ENCODE measurements around the gene C3.
"Not testable (repeated sequence)": the region's sequence is repeated elsewhere in the genome, so short reads cannot be mapped to it uniquely, and the experiment has no call there.

Gene C3

DNA sequence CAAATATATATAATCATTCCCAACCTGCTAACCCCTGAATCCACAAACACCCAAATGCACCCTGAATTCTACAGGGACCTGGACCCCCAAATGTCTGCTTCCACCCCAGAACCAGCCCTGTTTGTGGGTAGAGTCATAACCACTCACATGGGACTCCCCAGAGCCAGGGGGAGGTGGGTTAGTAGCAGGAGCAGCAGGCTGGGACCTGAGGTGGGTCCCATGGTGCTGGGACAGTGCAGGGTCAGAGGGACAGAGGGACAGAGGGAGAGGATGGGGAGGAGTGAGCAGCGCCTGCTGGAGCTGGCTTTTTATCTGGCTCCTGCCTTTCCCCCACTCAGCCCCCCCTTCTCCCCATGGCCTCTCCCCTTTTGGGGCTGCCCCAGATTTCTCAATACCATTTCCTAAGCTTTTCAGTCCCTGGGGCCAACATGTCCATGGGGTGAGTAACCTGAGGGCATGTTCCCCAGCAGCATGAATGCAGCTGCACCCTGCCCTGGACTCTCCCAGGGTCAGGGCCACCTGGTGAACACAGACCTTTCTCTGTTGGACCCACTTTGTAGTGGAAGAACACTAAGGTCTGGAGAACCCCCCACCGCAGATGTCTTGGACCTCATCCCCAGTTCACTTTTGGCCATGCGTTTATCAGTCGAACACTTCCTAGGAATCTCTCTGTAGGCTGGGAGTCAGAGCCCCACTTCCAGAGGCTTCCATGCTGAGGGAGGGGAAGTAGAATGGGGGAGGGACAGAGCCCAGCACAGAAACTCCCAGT lies at the start of gene C3:
TSS of gene C3 (minus strand) at position 282 of the 769 bp plus-strand sequence. CDS start at position 221, 61 bp downstream.
- in situ Hi-C loops (cut with MboI; ENCODE audit: low sequenced_read_pairs) = no loop called here

DNA sequence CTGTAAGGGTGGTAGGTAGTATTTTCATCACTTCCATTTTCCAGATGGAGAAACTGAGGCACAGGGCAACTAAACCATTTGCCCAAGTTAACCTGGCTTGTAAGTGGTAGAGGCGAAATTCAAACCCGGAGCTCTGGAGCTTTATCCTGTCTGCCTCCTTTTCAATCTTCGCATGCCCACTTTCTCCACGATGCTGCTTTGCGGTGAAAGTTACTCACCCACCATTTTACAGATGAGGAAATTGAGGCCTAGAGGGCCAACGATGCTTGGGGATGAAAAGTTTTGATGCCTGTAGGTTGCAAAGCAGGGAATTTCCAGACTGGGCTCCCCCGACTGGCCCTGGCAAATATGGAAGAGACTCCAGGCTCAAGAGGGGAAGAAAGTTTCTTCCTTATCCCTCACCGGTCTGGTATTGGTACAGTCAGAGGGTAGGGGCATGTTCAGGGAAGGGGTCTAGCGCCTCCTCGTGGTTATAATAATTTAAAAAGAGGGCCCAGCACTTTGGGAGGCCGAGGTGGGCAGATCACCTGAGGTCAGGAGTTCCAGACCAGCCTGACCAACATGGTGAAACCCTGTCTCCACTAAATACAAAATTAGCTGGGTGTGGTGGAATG lies 48.7 kb upstream of the C3 start:
- in situ Hi-C loops (cut with MboI; ENCODE audit: low sequenced_read_pairs) = no loop called here

DNA sequence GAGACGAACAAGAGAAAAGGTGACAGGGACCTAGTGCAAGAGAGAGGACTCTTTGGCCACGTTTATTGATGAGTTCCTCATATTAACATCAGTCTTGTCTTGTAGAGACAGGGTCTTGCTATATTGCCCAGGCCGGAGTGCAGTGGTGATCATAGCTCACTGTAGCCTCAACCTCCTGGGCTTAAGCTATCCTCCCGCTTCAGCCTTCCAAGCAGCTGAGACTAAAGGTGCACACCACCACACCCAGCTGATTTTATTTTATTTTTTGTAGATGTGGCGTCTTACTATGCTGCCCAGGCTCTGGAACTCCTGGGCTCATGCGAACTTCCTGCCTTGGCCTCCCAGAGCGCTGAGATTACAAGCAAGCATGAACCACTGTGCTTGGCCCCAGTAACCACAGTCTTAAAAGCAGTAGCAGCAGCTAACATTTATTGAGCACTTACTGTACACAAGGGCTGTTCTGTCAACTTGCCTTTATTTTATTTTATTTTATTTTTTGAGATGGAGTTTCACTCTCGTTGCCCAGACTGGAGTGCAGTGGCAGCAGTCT lies 47.9 kb upstream of the C3 start:
- in situ Hi-C loops (cut with MboI; ENCODE audit: low sequenced_read_pairs) = no loop called here

DNA sequence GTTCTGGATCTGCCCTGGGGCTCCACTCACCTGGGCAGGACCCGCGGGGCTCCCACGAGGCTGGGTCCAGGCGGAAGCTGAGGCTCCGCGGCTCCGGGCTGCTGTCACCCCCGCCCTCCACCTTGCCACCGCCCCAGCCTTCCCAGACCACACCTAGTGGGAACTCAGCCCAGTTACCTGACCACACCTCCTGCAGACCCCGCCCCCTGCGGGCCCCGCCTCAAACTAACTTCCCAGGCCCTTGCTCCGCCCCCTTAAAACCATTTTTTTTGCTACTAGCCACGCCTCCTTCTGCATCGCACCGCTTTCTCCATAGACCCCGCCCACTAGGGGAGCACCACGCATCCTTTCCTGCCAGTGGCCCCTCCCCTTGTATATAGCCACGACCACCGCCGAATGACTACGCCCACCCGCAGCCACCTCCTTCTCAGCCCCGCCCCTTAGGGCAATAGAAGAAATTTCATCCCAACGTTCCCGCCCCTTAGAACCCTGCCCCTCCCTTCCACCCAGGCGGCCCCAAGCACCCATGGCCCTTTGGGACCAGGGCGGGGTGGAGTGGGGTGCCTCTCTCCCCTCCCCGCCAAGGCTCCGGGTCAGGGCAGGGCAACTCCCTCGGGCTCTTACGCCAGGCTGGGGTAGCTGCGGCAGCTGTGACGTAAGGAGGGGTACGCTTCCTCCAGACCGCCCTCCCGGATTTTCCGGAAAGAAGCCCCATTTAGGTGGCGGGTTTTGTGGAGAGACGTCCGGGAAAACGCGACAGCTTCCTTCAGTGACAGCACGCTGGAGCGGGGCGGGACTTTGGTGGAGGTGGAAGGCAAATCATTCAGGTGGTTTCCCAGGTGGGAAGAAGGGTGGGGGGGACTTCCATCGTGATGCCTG lies 47.1 kb upstream of the C3 start, which contains the start of gene SH2D3A:
TSS of gene SH2D3A (minus strand) at position 79 of the 879 bp plus-strand sequence. CDS start 3,687 bp downstream, outside the sequence.
- in situ Hi-C loops (cut with MboI; ENCODE audit: low sequenced_read_pairs) = no loop called here

DNA sequence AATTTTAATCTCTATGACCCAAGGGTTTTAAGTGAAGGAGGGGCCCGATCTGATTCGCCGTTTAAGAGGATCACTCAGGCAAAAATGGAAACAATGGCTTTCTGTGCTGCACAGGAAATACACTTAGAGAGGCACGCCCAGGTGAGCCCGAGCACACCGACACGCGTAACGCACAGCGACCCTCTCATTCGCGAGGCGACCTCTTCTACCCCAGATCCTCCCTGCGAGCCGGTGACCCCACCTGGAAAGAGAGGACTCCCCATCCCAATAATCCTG lies 46.6 kb upstream of the C3 start:
- in situ Hi-C loops (cut with MboI; ENCODE audit: low sequenced_read_pairs) = no loop called here

DNA sequence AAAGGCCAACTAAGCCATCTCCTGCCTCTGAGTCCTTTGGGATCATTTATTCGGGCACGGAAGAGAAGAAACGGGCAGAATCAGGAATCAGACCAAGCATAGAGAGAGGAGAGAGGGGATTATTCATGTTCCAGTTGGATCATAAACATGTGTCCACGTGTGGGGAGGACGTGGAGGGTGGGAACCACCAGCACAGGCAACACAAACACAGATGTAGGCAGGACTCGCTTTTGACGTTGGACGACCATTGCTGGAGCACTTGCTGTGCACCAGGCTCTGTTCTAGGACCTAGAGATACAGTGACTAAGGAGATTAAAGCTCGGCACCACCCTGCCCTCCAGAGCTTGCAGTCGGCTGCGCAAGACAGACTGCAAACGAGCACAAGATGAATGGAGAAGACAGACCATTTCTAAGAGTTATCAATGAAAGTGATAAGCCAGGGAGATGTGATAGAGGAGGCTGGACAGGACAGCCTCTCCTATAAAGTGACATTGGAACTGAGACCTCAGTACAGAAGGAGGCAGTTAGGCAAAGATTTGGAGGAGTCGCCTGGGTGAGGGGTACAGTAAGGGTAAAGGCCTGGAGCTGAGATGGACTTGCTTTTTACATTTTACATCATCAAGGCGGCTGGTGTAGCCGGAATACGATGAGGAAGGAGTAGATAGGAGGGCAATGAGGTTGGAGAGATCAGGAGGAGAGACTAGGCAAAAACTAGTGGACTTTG lies 46.1 kb upstream of the C3 start:
- in situ Hi-C loops (cut with MboI; ENCODE audit: low sequenced_read_pairs) = no loop called here

DNA sequence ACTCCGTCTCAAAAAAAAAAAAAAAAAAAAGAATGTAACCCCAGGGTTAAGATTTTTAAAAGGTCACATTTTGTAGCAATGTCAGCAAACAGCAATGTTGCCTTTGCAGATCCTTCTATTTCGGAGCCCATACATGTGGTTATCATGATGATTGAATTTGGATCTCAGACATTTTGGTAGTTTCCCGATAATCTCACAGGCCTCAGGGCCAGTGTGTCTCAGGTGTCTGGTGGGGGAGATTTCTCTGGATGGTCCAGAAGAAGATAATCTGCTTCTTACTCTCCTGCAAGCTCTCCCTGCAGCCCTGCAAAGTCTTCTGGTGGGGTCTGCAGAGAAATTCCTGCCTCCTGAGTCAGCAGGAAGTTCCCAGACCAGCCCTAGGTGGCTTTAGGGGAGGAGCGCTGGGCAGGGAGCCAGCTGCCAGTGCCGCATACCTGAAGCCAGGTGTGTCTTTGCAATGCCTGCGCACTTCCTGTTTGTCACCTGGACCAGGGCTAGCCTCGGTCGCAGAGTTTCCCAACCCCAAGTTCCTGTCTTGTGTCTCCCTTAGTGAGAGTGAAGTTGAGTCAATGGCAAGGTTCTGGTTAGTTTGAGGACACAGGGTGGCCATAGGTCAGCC lies 45.4 kb upstream of the C3 start:
- in situ Hi-C loops (cut with MboI; ENCODE audit: low sequenced_read_pairs) = no loop called here

DNA sequence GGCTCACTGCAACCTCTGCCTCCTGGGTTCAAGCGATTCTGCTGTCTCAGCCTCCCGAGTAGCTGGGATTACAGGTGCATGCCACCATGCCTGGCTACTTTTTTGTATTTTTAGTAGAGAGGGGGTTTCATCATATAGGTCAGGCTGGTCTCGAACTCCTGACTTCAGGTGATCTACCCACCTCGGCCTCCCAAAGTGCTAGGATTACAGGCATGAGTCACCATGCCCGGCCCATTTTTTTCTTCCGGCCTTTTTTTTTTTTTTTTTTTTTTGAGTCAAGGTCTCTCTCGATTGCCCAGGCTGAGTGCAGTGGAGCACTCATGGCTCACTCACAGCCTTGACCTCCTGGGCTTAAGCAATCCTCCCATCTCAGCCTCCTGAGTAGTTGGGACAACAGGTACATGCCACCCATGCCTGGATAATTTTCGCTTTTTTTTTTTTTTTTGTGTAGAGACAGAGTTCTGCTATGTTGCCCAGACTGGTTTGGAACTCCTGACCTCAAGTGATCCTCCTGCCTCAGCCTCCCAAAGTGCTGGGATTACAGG lies 41.9 kb upstream of the C3 start:
- in situ Hi-C loops (cut with MboI; ENCODE audit: low sequenced_read_pairs) = not testable (repeated sequence)

DNA sequence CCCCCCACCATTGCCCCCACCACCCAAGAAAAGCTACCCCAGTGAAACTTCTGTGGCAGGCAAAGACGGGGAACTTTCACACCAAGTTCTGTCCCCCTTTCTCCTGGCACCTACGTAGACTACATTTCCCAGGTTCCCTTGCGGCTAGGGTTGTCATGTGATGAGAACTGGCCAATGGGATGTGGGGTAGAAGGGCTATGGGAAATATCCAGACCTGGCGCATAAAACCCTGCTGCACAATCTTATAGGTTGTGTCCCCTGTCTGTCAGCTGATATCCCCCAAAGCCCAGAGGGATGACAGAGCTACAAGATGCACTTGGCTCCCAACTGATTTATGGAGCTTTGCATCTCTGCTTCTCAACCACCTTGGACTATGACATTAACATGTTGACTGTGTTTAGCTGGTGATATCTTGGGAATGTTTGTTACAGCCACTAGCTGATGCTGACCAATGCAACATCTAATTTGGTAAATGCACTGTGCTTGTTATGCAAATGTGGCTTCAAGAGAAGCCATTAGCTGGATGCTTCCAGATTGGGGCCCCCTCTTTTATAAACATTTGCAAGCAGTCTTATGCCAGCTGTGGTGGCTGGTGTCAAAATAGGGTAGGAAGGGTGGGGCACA lies 40.7 kb upstream of the C3 start:
- in situ Hi-C loops (cut with MboI; ENCODE audit: low sequenced_read_pairs) = no loop called here

DNA sequence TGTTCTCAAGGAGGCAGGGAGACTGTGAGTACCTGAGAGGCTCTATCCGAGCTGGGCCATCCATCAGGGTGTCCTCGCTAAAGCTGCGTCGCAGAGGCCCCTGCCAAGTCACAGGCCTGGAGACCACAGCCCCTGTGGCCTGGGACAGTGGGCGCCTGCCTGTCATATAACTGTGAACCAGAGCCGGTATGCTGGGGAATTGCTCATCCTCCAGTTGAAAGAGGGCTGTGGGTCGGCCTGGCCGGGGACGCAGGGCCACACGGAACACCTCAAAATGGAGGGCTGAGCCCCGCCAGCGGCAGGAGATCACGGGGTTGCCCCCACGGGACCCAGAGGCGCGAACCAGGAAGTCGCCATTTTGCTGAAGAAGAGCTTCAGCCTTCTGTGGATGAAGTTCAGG lies 40.2 kb upstream of the C3 start:
- in situ Hi-C loops (cut with MboI; ENCODE audit: low sequenced_read_pairs) = no loop called here

DNA sequence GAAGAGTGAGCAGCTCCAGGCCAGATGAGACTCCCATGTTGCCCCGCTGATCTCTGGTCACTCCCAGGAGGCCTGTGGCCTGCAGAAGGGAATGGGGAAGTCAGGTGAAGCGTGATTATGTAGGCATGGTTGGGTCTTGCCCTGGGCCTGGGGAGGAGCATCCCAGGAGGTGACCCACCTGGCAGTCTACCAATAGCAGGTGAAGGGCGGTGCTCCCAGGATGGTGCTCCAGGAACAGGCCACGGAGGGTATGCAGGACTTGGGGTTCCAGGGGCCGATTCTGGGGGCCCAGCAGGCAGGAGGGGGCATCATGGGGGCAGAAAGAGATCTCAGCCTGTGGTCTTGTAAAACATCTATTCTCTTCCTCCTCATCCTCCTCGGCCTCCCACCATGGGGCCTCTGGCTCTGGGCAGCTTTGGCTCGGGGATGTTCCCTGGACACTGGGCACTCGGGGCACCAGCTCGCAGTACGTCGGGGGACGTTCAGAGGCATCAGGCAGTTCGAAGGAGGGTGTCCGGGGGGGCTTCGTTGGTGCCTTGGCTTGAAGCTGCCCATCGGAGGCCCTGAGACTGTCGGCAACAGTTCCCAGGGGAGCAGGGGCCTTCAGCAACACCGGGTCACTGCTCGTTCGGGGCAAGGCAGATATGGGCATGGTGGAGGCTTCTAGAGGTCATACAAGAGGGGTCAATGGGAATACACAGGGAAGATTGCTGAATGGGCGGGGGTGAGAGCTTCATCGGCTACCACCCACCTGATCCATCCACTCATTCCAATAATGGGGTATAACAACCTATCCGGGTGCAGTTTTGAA lies 34.4 kb upstream of the C3 start:
- in situ Hi-C loops (cut with MboI; ENCODE audit: low sequenced_read_pairs) = no loop called here

DNA sequence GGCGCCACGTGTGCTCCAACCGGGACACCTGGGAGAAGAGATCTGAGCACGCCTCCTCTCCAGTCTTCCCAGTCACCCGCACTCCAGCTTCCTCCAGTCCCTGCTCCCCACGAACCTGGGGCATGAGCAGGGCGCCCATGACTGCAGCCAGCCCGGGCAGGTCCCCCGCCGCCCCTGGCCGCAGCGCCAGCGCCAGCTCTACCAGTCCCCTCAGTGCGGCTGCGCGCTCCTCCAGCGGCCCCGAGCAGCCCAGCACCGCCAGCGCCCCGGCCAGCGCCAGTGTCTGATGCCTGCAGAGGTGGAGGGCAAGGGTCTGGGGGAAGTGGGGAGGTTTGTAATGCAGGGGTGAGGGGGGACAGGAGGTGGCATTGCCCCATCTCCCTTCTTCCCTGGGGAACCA lies 33.7 kb upstream of the C3 start:
- in situ Hi-C loops (cut with MboI; ENCODE audit: low sequenced_read_pairs) = no loop called here

DNA sequence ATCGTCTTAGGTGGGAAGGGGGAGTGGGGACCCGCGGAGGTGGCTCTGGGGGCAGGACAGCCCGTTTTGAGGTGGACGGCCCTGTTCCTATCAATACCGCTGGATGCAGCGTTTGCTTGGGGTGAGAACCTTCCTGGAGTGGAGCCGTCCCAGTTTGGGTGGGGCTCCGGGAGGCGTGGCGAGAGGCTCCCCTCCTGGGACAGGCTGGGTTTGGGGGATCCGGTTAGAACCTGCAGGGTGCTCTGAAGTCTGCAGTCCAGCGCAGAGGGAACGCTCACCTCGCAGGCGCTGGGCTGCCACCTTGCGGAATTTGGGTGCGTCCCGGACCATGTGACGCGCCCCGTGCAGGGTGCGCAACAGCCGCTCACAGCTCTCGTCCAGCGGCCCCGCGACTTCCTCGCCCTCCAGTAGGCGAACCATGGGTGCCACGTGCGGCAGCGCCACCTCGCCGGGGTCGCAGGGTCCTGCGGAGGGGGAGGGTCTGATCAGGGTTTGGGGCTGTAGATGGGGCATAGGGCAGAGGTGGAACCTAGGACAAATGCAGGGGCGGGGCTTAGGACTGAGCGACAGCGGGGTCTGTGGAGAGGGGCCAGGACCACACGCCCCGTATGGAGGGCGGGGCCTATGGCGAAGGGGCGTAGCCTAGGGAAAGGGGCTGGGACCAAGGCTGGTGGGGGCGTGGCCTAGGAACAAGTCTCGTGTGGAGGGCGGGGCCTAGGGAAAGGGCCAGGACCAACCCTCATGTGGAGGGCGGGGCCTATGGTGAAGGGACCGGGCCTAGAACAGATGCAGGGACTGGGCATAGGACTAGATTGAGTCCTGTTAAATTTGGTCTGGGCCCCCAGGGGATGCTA lies 33.0 kb upstream of the C3 start:
- in situ Hi-C loops (cut with MboI; ENCODE audit: low sequenced_read_pairs) = no loop called here

DNA sequence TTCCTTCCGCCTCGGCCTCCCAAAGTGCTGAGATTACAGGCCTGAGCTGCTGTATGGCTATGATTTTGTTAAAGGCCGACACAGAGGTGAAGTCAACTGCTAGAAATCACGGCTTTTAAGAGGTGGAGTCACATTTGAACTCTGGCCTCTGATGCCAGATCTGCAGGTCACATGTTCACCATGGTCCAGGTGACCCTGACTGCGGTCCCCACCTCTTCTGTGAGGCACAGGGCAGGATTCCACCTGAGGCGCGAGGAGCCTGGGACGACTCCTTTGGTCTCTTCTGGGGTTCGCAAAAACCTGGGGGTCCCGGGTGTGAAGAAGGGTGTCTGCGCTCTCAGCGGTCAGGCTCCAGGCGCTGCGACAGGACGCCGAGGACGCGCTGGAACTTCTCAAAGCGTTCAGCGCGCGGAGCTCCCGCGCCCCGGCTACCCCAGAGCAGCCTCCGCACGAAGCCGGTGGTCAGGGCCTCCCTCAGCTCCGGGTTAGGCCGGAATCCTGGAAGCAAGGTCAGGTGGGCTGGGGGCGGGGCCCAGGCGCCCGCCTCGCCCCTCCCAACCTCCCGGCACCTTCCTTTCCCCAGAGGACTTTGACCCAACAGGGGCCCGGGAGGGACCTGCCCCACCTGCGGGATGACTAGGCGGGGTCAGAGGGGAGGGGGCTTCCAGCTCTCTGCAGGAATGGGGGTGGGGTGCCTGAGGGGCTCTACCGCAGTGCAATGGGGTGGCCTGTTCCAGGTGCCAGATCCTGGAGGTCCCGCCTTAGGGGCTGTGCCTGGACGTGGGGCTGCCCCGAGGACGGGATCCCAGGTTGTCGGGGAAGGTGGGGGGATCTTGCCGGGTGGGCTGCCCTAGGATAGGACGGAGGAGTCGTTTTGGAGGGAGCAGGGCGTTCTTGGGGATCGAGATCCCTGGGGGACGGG lies 32.1 kb upstream of the C3 start:
- in situ Hi-C loops (cut with MboI; ENCODE audit: low sequenced_read_pairs) = no loop called here

DNA sequence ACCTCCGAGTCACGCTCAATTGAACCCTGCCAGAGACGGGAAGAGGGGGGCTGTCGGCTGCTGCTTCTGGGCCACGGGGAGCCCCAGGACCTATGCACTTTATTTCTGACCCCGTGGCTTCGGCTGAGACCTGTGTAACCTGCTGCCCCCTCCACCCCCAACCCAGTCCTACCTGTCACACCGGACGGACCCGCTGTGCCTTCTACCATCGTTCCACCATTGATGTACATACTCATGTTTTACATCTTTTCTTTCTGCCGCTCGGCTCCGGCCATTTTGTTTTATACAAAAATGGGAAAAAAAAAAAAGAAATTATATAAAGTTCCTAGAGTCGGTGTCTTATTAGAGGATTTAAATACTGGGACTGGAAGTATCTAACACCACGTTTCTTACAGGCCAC lies 30.7 kb upstream of the C3 start:
- in situ Hi-C loops (cut with MboI; ENCODE audit: low sequenced_read_pairs) = no loop called here

DNA sequence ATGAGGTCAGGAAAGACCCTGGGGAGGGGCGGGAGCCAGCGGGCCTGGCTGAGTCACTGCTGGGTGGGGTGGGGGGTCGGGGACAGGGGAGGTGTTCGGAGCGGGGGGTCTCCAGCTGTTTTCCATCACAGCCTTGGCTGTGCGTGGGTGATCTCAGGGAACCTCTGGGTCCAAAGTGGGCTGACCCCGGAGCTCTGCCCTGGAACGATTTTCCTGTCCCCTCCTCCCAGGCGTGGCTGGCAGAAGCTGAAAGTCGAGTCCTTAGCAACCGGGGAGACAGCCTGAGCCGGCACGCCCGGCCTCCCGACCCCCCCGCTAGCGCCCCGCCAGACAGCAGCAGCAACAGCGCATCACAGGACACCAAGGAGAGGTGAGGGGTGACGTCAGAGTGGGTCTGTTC lies 29.6 kb upstream of the C3 start:
- in situ Hi-C loops (cut with MboI; ENCODE audit: low sequenced_read_pairs) = no loop called here

DNA sequence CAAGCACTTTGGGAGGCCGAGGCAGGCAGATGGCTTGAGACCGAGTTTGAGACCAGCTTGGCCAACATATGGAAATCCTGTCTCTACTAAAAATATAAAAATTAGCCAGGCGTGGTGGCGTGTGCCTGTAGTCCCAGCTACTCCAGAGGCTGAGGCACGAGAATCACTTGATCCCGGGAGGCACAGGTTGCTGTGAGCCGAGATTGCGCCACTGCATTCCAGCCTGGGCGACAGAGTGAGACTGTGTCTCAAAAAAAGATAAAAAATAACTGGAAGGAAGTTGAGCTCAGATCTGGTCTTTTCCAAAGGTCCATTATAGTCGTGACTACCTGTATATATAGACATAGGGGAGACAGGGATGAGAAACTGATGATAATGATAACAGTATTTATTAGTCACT lies 28.1 kb upstream of the C3 start:
- in situ Hi-C loops (cut with MboI; ENCODE audit: low sequenced_read_pairs) = not testable (repeated sequence)
